GM21390 (cell line): Measurements from ENCODE around the gene CLCA2.

Source experiments
- ATAC-seq: cut with Tn5 transposase; IDR thresholded peaks from one replicate; pipeline ENCODE4 v1.9.1; 2021; ENCODE audit not compliant: unreplicated experiment

CLCA2 gene

DNA sequence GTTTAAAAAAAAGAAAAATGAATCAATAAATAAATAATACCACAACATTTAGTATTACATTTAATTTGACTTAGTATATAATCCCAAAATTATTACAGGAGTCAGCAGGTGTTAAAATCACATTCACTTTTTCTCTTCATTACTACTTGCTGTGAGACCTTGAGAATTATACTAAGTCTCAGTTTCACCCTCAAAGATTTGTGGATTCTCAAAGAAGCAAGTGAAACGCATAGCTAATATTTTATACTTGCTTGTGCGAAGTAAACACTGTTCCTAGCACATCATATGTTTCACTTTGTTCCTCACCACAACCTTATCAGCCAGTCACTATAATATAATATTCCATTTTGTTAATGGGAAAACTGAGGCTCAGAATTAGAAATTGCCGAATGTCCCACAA is 48.8 kb downstream of the CLCA2 start:
- ATAC-seq, result peak; percentile 65

DNA sequence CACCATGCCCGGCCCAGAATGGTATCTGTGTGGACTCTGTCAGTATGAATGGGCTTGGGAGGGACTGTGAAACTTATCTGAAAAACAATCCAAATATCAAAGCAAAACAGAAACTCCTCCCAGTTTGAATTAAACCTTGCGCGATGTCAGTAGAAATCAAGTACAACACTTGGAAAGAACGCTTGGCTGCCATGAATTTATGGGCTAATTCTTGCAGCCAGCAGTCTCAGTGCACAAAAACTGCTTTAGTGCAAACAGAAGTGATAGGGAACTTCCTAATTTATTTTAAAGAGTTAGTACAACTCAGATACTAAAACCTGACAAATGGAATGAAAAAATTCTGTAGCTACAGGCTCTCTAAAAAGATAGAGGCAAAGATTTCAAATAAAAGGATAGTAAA is 53.3 kb downstream of the CLCA2 start:
- no peak for ATAC-seq

DNA sequence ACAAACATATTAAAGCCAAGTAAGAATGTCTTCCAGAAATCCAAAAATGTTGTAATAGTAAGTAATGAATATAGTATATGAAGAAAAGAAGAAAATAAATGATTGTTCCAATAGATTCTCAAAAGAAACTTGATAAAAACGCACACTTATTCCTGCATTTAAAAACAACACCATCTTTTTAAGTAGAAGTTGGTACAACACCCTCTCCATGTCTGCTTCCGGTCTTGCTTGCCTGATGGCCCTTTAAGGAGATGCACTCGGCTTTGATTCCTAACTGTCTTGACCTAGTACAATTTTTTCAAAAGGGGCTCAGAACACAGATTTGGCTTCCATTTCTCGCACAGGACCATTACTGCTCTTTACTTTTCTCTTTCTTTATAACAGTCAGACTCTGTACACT is 53.7 kb downstream of the CLCA2 start:
- no peak for ATAC-seq

DNA sequence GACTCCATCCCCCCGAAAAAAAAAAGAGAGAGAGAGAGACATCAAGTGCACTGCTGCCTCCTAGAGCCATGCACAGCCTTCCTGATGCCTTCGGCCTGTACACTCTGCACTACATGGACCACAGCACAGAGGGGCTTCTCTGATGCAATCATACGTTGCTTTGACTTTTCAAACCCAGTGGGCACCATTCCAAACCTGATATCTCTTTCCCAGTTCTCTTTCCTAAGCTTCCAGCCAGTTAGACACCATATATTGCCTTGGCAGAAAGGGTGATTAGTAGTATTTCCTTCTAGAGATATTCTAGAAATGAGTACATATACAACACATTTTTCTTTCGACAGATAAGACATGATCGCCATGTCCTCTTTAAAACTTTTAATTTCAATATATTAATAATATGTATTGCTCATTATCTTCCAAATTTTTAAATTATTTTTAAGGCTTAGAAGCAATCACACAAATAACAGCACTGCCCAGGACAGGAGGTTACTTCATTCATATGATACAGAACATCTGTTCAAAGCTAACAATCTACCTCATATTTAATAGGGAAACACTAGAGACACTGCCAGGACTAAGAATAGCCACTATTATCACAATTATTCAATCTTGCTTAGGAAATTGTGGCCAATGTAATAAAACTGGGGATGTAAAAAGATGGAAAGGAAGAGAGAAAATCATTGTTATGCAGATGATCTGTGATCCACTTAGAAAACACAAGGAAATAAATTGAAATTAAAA is 54.6 kb downstream of the CLCA2 start:
- no peak for ATAC-seq

DNA sequence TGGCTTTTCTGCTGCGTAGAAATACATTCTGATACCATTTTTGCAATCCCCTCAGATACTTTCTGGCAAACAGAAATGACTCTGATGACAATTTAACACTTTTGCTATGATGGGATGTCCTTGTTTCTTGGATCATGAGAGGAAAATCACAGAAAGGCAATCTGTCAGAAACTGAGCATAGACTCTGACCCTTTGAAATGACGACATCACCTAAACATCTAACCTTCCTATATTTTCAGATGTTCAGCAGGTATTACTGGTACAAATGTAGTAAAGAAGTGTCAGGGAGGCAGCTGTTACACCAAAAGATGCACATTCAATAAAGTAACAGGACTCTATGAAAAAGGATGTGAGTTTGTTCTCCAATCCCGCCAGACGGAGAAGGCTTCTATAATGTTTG is 58.0 kb downstream of the CLCA2 start:
- no peak for ATAC-seq

DNA sequence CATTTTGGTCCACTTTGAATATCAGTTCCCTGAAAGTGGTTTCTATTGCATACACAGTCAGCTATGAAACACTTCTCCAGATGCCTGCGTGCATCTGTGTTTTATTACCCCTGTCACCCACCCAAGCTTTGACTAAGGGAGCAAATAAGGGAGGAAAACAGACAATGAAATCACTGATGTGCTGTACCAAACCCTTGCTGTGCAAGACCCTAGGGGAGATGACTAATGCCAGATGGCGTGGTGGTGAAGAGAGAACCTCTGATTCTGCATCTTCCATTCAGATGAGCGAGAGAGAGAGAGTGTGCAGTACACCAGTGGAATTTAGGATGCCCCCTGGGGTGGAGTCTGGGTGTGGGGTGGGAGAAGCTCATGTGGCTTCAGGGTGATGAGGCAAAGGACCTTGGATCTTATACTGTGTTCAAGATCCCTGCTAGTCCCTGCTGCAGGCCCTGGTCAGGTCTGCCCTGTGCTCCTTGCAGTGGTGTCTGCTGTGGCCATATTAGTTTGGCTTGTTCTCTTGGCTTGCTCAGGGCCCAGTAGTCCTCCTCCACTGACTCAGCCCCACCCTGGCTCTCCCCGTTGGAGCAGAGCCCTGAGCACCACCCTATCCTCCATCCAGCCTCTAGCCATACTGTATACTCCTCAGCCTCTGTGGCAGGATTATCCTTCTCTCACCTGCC is 63.3 kb downstream of the CLCA2 start:
- no peak for ATAC-seq

DNA sequence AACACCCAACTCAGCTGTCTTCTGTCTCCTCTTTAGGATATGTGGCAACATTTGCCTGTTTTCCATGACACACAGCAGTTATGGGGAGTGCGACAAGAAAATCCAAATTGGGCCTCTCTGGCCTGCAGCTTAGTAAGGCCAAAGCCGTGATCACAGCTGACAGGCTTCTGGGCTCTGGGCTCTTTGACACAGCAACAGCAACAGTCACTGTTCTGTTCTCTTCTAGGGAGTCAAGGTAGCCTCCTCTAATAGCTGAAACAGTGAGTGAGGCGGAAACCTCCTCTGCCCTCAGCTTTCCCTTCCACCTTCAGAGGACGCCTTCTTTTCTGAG is 63.8 kb downstream of the CLCA2 start:
- no peak for ATAC-seq

DNA sequence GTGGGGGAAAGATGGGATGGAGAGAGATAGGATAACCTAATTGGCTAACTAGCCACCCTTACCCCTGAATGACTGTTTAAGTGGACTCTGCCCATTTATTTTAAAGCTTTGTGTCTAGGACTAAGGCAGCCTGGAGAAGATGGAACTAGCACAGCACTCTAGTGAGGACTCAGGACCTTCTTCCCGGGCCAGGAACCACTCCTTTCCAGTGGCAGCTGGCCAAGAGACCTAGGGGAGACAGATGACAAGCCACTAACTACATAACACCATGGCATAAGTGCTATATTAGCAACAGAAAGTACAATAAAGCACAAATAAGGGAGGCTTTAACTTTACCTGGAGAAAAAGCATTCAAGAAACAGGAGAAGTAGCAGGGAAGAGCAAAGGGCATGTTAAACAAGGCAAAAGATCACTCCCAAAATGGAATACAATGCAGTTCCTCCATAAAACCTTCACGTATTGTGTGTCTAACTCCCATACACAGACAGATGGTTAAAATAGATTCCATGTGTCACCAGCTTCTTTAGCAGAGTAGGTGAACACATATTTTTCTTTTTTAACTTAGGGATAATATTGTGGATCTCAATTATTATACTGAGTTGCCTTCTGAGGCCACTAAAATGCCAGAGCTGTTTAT is 65.4 kb downstream of the CLCA2 start:
- no peak for ATAC-seq

DNA sequence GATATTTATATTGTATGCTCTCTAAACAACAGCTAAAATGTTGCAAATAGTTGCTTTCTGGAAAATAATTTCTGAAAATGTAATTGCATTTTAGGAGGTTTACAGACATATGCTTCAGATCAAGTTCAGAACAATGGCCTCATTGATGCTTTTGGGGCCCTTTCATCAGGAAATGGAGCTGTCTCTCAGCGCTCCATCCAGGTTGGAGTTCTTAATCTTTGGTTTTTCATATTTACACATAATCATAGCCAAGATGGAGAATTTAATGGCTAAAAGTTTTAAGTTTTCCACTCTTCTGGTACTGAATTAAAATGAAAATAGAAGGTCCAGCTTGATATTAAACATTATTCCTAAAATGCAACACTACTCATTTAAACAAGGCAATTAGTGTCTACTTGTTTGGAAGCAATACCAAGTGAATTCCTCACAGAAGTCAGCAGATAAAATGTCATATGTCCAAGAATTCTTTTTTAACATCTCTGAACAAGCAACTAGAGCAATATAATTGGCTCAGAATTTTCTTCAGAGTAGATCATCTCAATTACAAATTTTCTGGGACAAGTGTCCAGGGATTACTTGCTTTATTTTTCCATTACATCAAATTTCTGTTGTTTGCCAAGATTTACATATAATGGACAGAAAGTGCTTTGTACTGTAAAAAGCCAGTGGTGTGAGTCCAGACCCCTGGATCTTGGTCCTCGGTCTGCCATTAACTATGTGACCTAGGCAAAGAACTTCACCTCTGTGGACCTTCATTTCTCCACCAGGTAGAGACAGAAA is 67.4 kb downstream of the CLCA2 start:
- no peak for ATAC-seq

DNA sequence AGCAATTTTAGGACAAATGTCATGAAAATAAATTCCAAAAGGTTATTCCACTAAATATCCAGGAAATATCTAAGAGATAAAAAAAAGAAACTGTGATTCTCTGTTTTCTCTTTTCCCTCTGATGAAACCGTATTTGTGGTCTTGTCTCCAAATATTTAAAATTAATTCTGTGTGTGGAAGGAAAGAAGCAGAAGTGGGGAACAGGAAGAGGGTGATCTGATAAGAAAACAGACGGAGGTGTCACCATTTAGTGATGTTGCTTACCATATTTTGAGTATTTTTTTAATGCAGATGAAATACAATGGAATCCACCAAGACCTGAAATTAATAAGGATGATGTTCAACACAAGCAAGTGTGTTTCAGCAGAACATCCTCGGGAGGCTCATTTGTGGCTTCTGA is 74.3 kb downstream of the CLCA2 start:
- no peak for ATAC-seq

DNA sequence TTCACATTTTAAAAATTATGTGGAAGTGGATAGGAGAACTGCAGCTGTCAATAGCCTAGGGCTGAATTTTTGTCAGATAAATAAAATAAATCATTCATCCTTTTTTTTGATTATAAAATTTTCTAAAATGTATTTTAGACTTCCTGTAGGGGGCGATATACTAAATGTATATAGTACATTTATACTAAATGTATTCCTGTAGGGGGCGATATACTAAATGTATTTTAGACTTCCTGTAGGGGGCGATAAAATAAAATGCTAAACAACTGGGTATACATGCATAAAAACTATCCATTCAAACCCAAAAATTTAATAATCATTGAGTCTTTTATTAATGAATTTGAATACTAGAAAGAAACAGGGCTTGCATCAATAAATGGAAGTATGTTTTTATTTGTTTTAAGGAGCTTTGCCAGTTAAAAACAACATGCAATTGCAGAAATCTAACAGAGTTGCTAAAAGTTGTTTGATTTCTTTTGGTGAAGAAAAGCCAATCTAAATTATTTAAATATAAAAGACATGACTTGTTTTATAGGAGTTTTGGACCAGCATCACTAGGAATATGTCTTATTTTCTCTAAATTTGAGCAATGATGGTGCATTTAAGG is 76.1 kb downstream of the CLCA2 start:
- ATAC-seq, result peak; percentile 53

DNA sequence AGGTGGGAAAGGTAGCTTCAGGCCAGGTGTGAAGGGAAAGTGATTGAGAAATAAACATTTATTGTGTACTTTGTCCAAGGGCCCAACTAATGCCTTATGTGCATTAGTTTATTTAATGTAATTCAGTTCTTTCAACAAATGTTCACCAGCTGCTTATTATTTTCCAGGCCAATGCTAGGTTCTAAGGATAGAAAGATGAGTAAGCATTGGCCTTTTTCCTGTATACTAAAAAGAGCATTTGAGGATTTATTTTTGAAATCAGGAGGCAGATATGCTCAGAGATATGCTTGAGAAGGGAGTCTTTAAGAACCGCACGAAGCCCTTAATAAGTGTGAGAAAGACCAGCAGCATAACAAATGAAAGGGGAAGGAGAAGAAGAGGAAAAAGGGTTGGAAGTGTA is 76.7 kb downstream of the CLCA2 start:
- ATAC-seq, result no peak

DNA sequence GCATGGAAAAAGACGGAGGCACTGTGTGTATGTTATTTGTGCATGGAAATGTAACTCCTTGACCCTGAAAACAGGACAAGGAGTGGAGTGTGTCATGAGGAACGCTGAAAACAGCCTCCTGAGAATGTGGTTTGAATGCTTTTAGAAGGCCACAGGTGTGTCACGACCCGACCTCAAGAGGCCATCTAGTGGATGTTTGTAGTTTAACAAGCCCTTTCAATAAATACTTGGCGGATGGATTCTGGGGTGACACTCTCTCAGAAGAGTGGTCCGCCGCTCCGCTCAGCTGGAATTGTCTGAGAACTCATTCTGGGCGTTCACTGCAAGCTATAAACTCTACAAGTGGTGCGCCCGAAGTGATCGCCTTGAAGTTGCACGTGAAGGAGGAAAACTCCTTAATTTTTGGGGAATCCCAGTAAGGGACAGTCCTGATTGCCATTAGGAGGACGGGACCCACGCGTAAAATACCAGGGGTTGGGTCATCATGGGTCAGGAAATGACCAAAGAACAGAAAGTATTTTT is 78.2 kb downstream of the CLCA2 start:
- peak; percentile 67 for ATAC-seq

DNA sequence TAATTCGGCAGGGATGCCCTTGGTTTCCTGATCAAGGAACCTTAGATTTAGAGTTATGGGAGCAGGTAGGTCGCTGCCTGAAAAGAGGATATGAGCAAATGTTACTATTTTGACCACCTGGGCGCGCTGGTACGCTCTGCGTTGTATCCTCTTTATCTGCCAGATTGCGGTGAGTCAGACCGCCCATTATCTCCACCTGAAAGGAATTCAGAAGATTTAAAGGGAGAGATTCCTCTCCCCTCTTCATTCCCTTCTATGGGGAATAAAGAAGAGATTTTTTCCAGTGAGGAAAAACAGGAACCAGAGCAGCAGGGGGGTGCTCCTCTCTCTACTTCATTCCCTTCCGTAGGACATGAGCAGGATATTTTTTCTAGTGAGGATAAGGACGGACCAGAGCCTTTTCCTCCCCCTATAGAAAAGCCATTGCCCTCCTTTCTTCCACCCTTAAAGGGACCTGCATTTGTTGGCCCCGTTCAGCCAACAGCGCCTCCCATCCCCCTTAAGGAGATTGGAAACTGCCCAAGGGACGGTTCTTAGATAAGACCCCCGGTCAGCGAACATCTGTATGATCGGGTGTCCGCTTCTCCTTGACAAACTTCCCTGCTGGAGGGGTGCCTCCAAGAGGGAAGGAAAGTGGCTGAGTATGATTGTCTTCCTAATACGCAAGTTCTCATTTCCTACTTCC is 78.9 kb downstream of the CLCA2 start:
- no peak for ATAC-seq

DNA sequence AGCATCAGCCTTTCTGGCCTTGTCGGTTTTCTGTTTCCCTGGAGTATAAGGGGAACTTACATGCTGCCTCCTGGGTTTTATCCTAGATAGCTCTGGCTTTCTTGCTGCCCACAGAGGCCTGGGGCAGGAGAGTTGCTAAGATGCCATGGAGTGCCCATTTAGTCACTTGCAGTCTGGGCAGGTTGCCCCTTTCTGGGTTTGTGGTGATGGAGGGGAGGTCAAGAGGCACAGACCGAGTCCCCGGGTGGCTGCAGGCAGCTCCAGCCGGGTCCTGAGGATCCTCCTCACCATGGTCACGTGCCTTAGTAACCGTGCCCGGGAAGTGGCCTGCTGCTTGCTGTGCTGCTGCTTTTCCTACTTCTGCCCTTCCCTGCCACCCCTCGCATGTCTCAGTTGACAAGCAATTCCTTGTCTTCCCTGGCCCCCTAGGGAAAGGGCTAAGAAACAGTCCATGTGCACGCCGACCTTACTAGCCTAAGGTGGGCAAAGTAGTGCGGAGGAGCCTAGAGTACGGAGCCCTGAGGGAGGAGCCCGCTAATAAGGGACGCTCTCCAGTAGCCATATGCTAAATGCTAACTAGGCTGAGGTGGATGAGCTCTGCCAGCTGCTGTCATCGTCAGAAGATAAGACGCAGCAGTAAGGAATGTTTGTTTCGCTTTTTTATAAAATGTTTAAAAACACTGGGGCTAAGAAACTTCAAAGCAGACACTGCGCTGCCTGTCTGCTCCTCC is 79.6 kb downstream of the CLCA2 start:
- no peak for ATAC-seq

DNA sequence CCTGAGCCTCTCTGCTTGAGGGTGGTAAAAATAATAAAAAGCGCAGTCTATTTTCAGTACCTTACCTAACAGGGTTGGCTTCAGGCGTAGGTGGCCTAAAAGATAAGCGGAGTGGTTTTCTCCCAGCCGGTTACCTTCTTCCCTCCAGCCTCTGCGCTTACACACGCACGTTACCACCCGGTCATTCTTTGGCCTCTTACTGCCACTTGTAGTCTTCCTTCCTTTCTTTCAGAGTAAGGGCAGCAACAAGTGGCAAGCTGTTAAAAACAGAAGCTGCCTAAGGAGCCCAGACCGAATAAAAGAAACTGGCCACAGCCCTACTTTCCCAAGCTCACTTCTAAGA is 80.1 kb downstream of the CLCA2 start:
- ATAC-seq, result no peak

DNA sequence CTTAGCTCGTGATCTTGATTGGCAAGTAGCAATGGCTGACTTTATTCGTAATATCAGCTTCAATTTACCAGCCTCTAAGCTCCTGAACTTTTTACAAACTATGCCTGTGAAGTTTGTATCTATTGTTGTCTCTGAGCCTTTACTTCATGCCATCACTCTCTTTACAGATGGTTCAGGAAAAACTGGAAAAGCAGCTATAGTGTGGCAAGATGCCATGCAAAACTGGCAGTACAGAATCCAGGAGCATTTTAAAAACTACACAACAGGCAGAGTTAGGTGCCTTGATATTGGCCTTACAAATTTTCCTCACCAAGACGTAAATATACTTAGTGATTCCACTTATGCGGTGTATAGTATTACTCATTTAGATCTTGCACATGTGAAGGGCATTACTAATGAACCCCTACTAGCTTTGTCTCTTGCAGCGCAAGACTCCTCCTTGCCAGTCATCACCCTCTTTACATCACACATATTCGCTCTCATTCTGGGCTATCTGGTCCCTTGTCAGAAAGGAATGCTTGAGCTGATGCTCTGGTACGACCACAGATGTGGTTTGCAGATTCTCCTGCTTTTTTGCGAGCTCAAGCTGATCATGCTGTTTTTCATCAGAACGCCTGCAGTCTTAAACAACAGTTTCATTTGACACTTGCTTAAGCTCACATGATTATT is 81.1 kb downstream of the CLCA2 start:
- no peak for ATAC-seq

DNA sequence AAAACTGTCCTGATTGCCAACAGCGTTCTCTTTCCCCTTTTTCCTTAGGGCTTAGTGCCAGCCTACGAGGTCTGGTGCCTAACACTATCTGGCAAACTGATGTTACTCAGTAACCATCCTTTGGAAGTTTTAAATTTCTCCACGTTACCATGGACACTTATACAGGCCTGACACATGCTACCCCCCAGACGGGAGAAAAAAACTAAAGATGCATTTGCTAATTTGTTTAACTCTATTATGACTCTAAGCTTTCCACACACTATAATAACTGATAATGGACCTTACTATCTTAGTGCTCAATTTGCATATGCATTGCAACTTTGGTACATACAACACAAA is 81.6 kb downstream of the CLCA2 start:
- no peak for ATAC-seq
